T follicular helper cell (primary cell): Measurements from ENCODE around the gene LAS1L.
"Not testable (repeated sequence)": the region's sequence is repeated elsewhere in the genome, so short reads cannot be mapped to it uniquely, and the experiment has no call there.

Experiments used
- DNase-seq: peaks from one replicate; pipeline ENCODE4 v3.0.0-alpha.2; 2020; ENCODE audit warnings: low read depth
- total RNA-seq, 2 experiments: gene quantifications; one replicate each; lab custom pipeline; 2026; lab: John Stamatoyannopoulos, UW

LAS1L gene
- 59.1 to 109 reads per million in 2 experiments for total RNA-seq

- DNase-seq, result peak; percentile 84
Observed at GRCh38 chrX:65534450-65535292, at the start of gene LAS1L. LAS1L (minus strand) TSS chrX:65534787; CDS start chrX:65534715, 72 bp downstream.

DNA sequence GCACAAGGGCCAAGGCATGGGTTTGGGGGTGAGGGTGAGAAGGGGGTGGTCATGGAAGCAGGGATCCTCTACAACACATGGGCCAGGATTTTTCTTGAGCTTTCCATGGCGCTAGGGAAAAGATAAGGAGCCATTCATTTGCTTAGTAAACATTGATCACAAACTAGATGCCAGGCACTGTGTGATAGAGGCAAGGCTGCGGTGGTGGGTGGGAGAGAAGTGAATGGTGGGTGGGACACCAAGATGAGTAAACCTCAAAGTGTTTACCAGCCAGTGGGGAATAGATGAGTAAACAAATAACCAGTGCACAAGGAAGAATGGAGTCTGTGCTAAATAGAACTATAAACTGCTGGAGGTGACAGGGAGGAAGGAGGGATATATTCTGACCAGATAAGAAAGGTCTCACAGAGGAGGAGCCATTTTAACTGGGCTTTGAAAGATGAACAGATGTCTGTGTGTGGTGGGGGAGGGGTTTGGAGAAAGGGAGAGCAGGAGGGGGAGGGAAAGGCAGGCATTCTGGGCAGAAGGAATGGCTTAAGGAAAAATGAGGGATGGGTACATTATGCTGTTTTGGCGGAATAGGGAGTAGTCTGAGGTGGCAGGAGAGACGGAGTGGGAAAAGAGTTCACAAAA lies 48.0 kb upstream of the LAS1L start:
- DNase-seq, result no peak

GRCh38 chrX:65581661-65582339 lies 47.2 kb upstream of the LAS1L start:
- DNase-seq, result peak; percentile 49

- DNase-seq, result no peak
Observed at GRCh38 chrX:65578346-65578745, 43.8 kb upstream of the LAS1L start.

- no peak for DNase-seq
Observed at GRCh38 chrX:65576160-65576559, 41.6 kb upstream of the LAS1L start.

DNA sequence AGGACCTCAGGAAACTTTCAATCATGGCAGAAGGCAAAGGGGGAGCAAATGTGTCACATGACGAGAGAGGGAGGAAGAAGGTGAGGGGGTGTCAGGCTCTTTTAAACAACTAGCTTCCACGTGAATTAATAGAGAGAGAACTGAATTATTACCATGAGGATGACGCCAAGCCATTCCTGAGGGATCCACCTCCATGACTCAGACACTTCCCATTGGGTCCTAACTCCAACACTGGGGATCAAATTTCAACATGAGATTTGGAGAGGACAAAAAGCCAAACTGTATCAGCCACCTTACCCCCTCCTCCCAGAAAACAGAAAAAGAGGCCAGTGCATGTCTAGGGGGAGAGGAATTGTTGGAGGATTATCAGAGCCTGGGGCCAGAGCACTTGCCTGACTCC lies 40.4 kb upstream of the LAS1L start:
- no peak for DNase-seq

DNA sequence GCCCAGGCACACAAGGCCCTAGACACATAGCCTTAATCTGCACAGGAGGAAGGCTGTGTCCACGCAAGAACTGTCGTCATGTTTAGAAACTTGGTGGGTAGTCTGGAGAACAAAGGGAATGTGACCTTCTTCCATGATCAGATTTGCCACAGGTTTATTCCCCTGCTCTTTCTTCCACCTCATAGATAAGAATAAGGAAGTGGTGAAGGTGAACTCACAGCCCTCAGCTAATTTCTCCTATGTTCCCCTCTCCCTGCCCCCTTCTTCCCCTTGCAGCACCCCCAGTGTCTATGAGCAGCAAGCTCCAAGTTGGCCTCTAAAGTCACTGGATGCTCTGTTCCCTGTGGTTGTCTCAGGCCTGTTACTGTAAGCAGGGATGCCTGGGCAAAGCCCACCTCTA lies 39.8 kb upstream of the LAS1L start:
- DNase-seq, result no peak

DNA sequence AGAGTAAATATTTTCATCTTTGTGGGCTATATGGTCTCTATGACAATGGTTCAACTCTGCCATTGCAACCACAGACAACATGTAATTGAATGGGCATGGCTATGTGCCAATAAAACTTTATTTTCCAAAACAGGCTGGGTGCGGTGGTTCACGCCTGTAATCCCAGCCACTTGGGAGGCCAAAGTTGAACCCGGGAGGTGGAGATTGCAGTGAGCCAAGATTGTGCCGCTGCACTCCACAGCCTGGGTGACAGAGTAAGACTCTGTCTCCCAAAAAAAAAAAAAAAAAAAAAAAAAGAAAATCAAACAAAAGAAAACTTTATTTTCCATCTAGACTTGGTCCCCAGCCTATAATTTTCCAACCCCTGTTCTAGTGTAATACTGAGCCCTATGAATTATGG lies 38.4 kb upstream of the LAS1L start:
- no peak for DNase-seq

GRCh38 chrX:65562850-65563249 lies 28.3 kb upstream of the LAS1L start:
- DNase-seq, result not testable (repeated sequence)

DNA sequence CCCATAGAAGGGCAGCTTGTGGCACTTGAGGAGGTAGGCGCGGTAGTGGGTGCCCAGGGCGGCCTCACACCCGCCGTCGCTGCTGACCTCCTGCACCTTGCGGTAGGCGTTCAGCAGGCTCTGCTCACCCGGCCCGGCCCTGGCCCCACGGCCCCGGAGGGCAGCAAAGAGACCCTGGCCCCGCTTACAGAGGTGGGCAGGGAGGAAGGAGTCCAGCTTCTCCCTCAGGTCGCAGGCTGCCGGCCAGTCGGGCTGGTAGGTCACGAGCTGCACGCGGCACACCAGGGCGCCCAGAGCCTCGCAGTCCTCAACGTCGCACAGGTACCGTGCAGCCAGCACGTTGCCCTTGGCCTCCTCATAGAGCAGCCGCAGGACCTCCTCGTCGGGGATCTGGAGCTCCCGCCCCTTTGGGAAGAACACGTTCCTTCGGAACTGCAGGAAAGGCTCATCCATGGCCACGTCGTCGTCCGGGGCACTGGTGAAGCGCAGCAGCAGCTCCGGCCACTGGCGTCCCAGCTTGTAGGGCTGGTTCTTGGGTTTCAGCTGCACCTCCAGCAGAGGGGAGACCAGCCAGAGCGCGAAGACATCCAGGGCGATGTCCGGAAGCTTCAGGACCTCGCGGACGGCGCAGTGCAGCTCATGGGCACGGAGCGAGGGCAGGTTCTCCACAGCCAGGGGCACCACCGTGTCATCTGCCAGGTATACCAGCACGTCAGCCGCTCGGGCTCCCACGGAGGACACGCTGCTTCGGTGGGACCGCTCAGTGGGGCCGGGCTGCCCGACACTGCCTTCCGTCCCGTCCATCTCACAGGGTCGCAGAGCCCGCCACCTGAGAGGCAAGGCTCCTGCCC lies 17.1 kb upstream of the LAS1L start:
- DNase-seq, result no peak

DNA sequence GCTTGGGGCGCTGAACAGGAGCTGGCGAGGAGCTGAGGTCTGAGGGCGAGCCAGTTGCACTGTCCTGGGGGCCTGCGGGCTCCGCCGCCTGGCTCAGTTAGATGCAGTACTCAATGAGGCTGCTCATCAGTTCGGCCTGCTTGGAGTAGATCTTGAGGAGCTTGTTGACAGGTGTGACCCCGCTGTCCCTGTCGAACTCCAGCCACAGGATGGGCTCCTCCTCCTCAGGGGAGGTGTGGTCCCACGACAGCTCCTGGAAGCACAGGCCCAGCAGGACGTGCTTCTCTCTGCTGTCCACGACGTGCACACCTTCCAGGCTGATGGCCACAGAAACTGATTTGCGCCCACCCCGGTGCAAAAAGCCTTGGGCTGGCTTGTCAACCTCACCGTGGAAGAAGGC lies 16.5 kb upstream of the LAS1L start:
- DNase-seq, result no peak

DNA sequence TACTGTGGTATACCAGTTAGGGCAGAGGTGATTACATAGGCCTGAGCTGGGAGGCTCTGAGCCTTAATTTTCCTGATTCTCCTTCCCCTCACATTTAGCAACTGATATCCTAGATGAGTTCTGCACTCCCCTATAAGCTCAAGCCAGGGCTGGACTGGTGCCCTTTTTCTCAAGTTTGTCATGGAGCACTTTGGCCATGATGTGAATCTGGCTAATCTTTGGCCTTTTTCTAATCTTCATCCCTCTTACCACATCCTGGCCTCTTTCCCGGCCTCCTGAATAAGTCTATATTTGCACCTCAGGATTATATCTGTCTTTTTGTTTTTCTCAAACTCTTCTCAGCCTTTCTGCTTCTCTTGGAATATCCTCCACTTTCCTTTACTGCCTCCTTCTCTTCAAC lies 10.9 kb upstream of the LAS1L start:
- DNase-seq, result no peak

DNA sequence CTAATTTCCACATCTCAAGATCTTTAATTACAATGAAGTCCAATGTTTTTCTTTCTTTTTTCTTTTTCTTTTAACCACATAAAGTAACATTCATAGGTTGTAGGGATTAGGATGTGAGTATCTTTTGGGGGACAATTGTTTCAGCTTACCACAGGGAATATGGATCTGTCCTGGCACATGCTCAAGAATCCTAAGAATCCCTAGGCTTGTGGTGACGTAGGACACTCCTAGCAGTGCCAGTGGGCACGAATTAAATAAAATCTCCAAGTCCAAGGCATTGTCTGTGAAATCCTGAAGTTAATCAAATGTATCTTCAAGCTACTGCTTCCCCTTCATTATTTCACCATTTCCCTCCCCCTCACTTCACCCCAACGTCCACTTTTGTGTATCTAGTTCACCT lies 2.6 kb upstream of the LAS1L start:
- DNase-seq, result no peak

- no peak for DNase-seq
Observed at GRCh38 chrX:65536291-65536690, 1.7 kb upstream of the LAS1L start.

GRCh38 chrX:65532016-65532415 lies 2.6 kb downstream of the LAS1L start:
- no peak for DNase-seq

- DNase-seq, result peak; percentile 40
Observed at GRCh38 chrX:65528705-65529340, 5.8 kb downstream of the LAS1L start.

GRCh38 chrX:65528293-65528692 lies 6.3 kb downstream of the LAS1L start:
- no peak for DNase-seq

DNA sequence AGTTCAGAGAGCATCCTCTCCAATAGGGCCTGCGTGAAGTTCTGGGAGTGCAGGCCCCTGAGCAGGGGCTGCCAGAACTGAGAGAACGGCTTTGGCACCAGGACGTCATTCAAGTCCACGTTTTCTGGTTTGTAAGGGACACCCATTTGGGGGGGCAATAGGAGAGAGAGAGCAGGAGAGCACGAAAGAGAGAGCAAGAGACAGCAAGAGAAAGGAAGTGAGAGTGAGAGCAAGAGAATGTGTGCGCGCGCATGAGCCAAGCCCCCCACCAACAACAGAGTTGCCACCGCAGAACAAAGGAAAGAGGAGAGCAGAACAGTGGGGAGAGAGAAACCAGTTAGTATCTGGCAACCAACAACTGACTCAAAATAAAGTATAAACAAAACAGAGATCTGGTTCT lies 10.4 kb downstream of the LAS1L start:
- DNase-seq, result no peak

DNA sequence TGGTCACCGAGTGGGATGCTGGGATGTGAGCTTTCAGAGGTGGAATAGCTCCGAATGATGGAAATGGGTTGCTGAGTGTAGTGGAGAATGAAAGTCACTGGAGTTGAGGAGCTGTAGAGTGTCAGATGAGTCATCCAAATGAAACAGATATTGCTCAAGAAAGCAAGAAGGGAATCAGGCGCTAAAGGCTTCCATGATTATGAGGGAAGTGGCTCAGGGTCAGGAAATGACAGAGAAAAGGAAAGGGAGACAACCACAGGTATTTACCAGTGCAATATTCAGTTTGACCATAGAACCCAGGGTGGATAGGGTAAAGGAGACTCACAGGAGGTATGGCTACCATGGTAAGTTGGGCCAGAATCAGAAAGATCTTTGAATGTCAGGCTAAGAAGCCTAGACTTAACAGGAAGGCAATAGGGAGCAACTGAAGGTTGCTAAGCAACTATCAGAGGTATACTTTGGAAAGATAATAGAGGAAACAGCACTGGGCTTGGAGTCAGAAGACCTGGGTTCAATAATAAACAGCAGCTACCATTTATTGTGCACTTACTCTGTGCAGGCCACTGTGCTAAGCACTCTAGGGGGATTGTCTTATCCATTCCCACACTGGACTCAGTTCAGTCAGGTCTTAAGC lies 11.7 kb downstream of the LAS1L start:
- DNase-seq, result no peak

DNA sequence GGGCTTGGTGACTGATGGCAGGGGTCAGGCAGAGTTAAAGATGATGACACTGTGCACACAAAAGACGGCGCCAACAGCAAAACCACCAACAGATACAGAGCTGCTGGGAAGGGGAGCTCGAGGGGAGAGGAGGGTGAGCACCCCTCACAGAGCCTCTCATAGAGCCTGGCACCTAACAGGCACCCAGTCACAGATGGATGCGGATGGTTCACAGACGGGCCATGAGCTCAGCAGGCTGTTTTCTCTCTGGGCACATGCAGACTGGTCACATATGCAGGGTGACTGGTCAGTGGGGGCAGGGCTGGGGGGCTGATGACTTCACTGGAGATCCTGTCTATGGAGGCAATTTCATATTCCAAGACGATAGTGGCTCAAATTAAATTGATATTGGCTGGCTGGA lies 15.1 kb downstream of the LAS1L start:
- DNase-seq, result not testable (repeated sequence)

GRCh38 chrX:65518980-65519379 lies 15.6 kb downstream of the LAS1L start:
- DNase-seq, result not testable (repeated sequence)
